ENCODE data around the gene CSPG4. TPM values are rescaled to one million over a fixed set of nuclear protein-coding genes. Genes with fewer than 3 reads are reported as not detected.

The CSPG4 gene
- total RNA-seq, 1 experiment from 2014 or later, result 2.0 TPM

DNA sequence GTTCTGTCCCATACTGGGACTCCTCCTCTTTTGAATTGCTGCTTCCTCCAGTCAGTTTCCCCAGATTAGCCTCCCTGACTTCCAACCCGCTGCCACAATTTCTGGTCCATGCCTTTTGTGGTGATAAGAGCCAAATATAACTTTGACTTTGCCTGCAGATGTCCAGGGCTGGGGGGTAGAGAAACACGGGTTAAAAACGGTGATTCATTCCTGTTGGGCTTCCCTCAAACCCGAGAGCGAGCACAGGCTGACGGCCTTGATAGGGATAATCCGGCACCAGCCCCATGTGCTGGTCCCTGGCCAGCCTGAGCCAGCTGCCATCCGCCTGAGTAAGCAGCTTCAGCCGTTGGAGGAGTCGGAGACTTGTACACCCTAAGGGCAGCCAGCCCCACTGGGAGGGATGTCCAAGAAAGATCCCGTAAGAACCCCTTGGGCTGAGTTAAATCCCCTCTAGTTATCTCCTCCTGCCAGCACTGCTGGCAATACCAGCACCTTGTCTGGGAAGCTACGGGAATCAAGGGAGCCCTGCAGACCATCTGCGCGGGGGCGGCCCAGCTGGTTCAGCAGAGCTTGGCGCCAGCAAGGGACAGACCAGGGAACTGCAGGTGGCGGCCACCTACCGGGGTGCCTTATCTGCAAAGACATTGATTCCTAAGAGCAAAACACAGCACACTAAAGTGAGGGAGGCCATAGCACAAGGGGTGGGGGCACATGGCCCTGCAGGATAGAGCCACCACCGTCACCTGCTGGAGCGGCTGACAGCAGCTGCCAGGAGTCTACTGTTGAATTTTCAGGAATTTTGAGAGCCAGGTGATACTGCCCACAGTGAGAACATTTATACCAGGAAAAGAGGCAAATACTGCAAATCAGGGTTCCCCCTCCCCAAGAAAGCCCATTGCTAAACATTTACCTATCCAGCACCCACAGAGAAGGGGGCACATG is 18.1 kb downstream of the CSPG4 start:
- Histone ChIP-seq H3K4ac (ENCODE audit: low read depth, low read length) (no peak overlapping the region), H3K4me2 (ENCODE audit: insufficient read depth, insufficient read length, low read length) (no peak overlapping the region), H2BK5ac (ENCODE audit: insufficient read length, low read length) (no peak overlapping the region), H3K14ac (ENCODE audit: insufficient read depth, low read length) (no peak overlapping the region), H2BK20ac (ENCODE audit: low read depth, low read length, poor library complexity, severe bottlenecking) (no peak overlapping the region), H4K8ac (replicated peaks; ENCODE audit: insufficient read length, low read depth, low read length) (no peak overlapping the region), H4K5ac (ENCODE audit: insufficient read length, low read depth, low read length) (no peak overlapping the region), H3T11ph (ENCODE audit: low read length) (no peak overlapping the region), H3K4me1 (ENCODE audit: insufficient read depth, low read length) (peaks cover 7% of the 10 kb centered on the region; the same call in 1 of the 2 replicates), H3K56ac (ENCODE audit: insufficient read length, low read depth, low read length) (no peak overlapping the region), H3K79me1 (ENCODE audit: insufficient read depth, low read depth, low read length, poor library complexity, severe bottlenecking) (no peaks in the 10 kb centered on the region), H3K27ac (ENCODE audit: insufficient read length, low read depth, low read length) (no peak overlapping the region), H2AFZ (ENCODE audit: low read length) (no peak overlapping the region), H3K18ac (ENCODE audit: insufficient read length, low read depth, low read length) (peak overlapping the region; percentile 47), H3K79me2 (ENCODE audit: insufficient read depth, low read length) (no peaks in the 10 kb centered on the region), H3K23ac (ENCODE audit: insufficient read length, low read depth, low read length) (no peak overlapping the region), H3K9me3 (ENCODE audit: control insufficient read depth, low read depth, low read length) (no peaks in the 10 kb centered on the region), H3K9ac (ENCODE audit: extremely low read depth, insufficient read length, low read length) (no peak overlapping the region), H2AK5ac (ENCODE audit: insufficient read length, low read length) (no peak overlapping the region), H3K27me3 (ENCODE audit: insufficient read depth, low read length) (no peaks in the 10 kb centered on the region), H4K91ac (ENCODE audit: insufficient read length, low read depth, low read length) (no peak overlapping the region), H2BK120ac (ENCODE audit: low read depth, low read length, poor library complexity, severe bottlenecking) (no peak overlapping the region), H4K20me1 (ENCODE audit: control insufficient read depth, insufficient read depth, insufficient read length) (no peaks in the 10 kb centered on the region), H3K23me2 (ENCODE audit: insufficient read length, low read depth, low read length, poor library complexity, severe bottlenecking) (no peaks in the 10 kb centered on the region), H2BK15ac (ENCODE audit: low read depth, low read length) (no peak overlapping the region), H2BK12ac (ENCODE audit: insufficient read length, low read depth, low read length) (no peak overlapping the region)
- Mint-ChIP-seq H3K4me3 (no peak overlapping the region), H3K27me3 (ENCODE audit: low read depth) (peaks cover 9% of the 10 kb centered on the region), H3K36me3 (ENCODE audit: insufficient read depth in 1 of 3, low read depth in 3 of 3) (no peaks in the 10 kb centered on the region; a peak in 1 of 7 replicates), H3K4me1 (peaks cover 22 to 33% of the 10 kb centered on the region in 2 experiments), H3K27ac (peak overlapping the region; percentile 40 to 88 (median 70); a peak in 4 of 7 replicates), H3K9me3 (no peaks in the 10 kb centered on the region)
- DNase-seq, result peak; percentile 74
- WGBS (ENCODE audit: extremely low coverage, insufficient read length, low lambda C conversion rate), result no CpG with 5 or more reads among the region's 20 CpGs
- TF ChIP-seq, protein P1, sequence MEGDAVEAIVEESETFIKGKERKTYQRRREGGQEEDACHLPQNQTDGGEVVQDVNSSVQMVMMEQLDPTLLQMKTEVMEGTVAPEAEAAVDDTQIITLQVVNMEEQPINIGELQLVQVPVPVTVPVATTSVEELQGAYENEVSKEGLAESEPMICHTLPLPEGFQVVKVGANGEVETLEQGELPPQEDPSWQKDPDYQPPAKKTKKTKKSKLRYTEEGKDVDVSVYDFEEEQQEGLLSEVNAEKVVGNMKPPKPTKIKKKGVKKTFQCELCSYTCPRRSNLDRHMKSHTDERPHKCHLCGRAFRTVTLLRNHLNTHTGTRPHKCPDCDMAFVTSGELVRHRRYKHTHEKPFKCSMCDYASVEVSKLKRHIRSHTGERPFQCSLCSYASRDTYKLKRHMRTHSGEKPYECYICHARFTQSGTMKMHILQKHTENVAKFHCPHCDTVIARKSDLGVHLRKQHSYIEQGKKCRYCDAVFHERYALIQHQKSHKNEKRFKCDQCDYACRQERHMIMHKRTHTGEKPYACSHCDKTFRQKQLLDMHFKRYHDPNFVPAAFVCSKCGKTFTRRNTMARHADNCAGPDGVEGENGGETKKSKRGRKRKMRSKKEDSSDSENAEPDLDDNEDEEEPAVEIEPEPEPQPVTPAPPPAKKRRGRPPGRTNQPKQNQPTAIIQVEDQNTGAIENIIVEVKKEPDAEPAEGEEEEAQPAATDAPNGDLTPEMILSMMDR (conservative IDR thresholded peaks at IDR 0.05), result peak; percentile 54

All from H9 (cell line).